Neural cell (in vitro differentiated cells): ENCODE data around the gene MACF1. TPM values are rescaled to one million over a fixed set of nuclear protein-coding genes. Genes with fewer than 3 reads are reported as not detected.

Source experiments
- H2AFZ ChIP-seq: fragments of 200-600, 300-800 bp; sonication (generic), shearing (Covaris generic); 2 replicates; pipeline ENCODE4 v1.6.0; 2014; ENCODE audit warnings: low read depth, mild to moderate bottlenecking, antibody characterized with exemption, low read length, moderate library complexity
- H3F3A ChIP-seq: fragments of 200-600 bp; shearing (Covaris generic); 2 replicates; pipeline ENCODE4 v1.6.1; 2016; ENCODE audit warnings: mild to moderate bottlenecking, moderate library complexity, mixed read lengths, antibody characterized with exemption, low read length; ENCODE audit not compliant: insufficient read depth, poor library complexity, severe bottlenecking
- H3K27ac ChIP-seq: fragments of 200-600, 300-800 bp; sonication (generic), shearing (Covaris generic); 2 replicates; pipeline ENCODE4 v1.5.1; 2014; ENCODE audit warnings: mild to moderate bottlenecking, low read length, moderate library complexity
- H3K27me3 ChIP-seq: fragments of 300-800, 200-600 bp; sonication (generic), shearing (Covaris generic); 2 replicates; pipeline ENCODE4 v1.6.0; 2014; ENCODE audit warnings: mild to moderate bottlenecking, low read depth, low read length, moderate library complexity; ENCODE audit not compliant: insufficient read depth
- H3K36me3 ChIP-seq: fragments of 300-800, 200-600 bp; sonication (generic), shearing (Covaris generic); 2 replicates; pipeline ENCODE4 v1.5.1; 2014; ENCODE audit warnings: mild to moderate bottlenecking, antibody characterized with exemption, low read length, moderate library complexity; ENCODE audit not compliant: insufficient read depth
- H3K4me2 ChIP-seq: fragments of 300-800, 200-600 bp; sonication (generic), shearing (Covaris generic); 2 replicates; pipeline ENCODE4 v1.6.0; 2014; ENCODE audit warnings: mild to moderate bottlenecking, low read length
- H3K4me3 ChIP-seq: fragments of 300-800, 200-600 bp; sonication (generic), shearing (Covaris generic); 2 replicates; pipeline ENCODE4 v1.5.1; 2014; ENCODE audit warnings: mild to moderate bottlenecking, low read length, moderate library complexity
- H3K79me2 ChIP-seq: fragments of 200-600 bp; shearing (Covaris generic); replicated peaks from 2 replicates; pipeline ENCODE4 v1.6.0; 2014; ENCODE audit warnings: mild to moderate bottlenecking, low read length, moderate library complexity; ENCODE audit not compliant: insufficient read depth
- H3K9ac ChIP-seq: fragments of 300-800, 200-600 bp; sonication (generic), shearing (Covaris generic); 2 replicates; pipeline ENCODE4 v1.6.1; 2016; ENCODE audit warnings: mild to moderate bottlenecking, low read length, mixed read lengths
- H3K9me2 ChIP-seq: fragments of 200-600 bp; shearing (Covaris generic); 2 replicates; pipeline ENCODE4 v1.6.1; 2016; ENCODE audit warnings: mild to moderate bottlenecking, low read length, mixed read lengths; ENCODE audit not compliant: insufficient read depth
- H3K9me3 ChIP-seq: fragments of 200-600, 300-800 bp; sonication (generic), shearing (Covaris generic); 2 replicates; pipeline ENCODE4 v1.6.1; 2016; ENCODE audit warnings: mild to moderate bottlenecking, mixed run types, low read length, moderate library complexity, mixed read lengths
- H4K20me1 ChIP-seq: fragments of 200-600 bp; shearing (Covaris generic); 2 replicates; pipeline ENCODE4 v1.6.1; 2016; ENCODE audit warnings: mild to moderate bottlenecking, mixed run types; ENCODE audit not compliant: insufficient read depth
- EP300 ChIP-seq: fragments of 450-650 bp; conservative IDR thresholded peaks from 2 replicates; pipeline ENCODE4 v1.6.1; 2014; ENCODE audit warnings: antibody characterized with exemption, mild to moderate bottlenecking, moderate library complexity; ENCODE audit not compliant: poor library complexity, severe bottlenecking
- EZH2 ChIP-seq: fragments of 200-600, 300-800 bp; shearing (Covaris generic), sonication (generic); IDR thresholded peaks from 2 replicates; pipeline ENCODE4 v1.6.1; 2014; ENCODE audit warnings: antibody characterized with exemption, low read length, borderline replicate concordance, mild to moderate bottlenecking; ENCODE audit not compliant: insufficient read depth, poor library complexity, severe bottlenecking
- MXI1 ChIP-seq: fragments of 450-650 bp; conservative IDR thresholded peaks from 2 replicates; pipeline ENCODE4 v1.6.1; 2014; ENCODE audit warnings: antibody characterized with exemption, mild to moderate bottlenecking; ENCODE audit not compliant: poor library complexity, severe bottlenecking
- POLR2AphosphoS5 ChIP-seq: IDR thresholded peaks from 2 replicates; pipeline ENCODE4 v1.6.1; 2012
- RAD21 ChIP-seq: fragments of 450-650 bp; conservative IDR thresholded peaks from 2 replicates; pipeline ENCODE4 v1.6.1; 2014; ENCODE audit warnings: antibody characterized with exemption, mild to moderate bottlenecking, moderate library complexity
- SMC3 ChIP-seq: fragments of 450-650 bp; conservative IDR thresholded peaks from 2 replicates; pipeline ENCODE4 v1.6.1; 2014; ENCODE audit warnings: antibody characterized with exemption, mild to moderate bottlenecking, moderate library complexity; ENCODE audit not compliant: poor library complexity
- TAF1 ChIP-seq: IDR thresholded peaks from 2 replicates; pipeline ENCODE4 v1.6.1; 2012; ENCODE audit warnings: low read depth
- polyA plus RNA-seq: library from polyadenylated mRNA; depleted of rRNA; stranded (reverse); fragments of >200 nt; gene quantifications from 2 replicates; pipeline ENCODE4 v1.2.3, GENCODE V29; 2014
- TF ChIP-seq, protein P1 (sequence below): fragments of 450-650 bp; IDR thresholded peaks from 2 replicates; pipeline ENCODE4 v1.5.1; 2014; ENCODE audit warnings: antibody characterized with exemption, mild to moderate bottlenecking, moderate library complexity; ENCODE audit not compliant: poor library complexity, severe bottlenecking
- TF ChIP-seq, protein P2 (sequence below): IDR thresholded peaks from 2 replicates; pipeline ENCODE4 v1.6.1; 2012; ENCODE audit warnings: borderline replicate concordance

The MACF1 gene
- polyA plus RNA-seq, 1 donor from 2014 or later = 176 TPM

DNA sequence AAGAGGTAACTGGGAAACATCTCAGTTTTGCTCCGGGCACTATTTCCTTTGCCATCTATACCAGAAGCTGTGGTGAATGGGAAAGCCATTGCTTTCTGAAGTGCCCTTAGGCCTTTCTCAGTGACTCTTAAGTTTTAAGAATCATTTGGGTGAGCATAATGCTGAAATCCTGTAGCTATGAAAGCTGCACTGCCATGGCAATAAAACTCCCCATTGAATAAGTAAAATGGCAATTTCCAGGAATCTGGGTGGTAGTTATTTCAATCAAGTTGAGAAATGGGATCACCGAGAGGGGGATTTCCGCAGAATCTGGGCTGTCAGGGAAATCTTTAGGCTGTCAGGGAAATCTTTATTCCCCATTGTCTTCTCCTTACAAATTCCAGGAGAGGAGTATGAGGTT, 26.8 kb upstream of the MACF1 start:
- no peaks in the 10 kb centered on the region for H3K9me2 ChIP-seq
- no peak overlapping the region for H3K9ac ChIP-seq
- H4K20me1 ChIP-seq = peaks cover 9% of the 10 kb centered on the region
- no peaks in the 10 kb centered on the region for H3K9me3 ChIP-seq
- no peak overlapping the region for H3K4me3 ChIP-seq
- no peaks in the 10 kb centered on the region for H3K27me3 ChIP-seq
- H3K4me2 ChIP-seq = no peak overlapping the region
- H3K27ac ChIP-seq = no peak overlapping the region
- TF ChIP-seq EP300 = no peak
- TF ChIP-seq EZH2 = no peak
- TF ChIP-seq, protein P1, sequence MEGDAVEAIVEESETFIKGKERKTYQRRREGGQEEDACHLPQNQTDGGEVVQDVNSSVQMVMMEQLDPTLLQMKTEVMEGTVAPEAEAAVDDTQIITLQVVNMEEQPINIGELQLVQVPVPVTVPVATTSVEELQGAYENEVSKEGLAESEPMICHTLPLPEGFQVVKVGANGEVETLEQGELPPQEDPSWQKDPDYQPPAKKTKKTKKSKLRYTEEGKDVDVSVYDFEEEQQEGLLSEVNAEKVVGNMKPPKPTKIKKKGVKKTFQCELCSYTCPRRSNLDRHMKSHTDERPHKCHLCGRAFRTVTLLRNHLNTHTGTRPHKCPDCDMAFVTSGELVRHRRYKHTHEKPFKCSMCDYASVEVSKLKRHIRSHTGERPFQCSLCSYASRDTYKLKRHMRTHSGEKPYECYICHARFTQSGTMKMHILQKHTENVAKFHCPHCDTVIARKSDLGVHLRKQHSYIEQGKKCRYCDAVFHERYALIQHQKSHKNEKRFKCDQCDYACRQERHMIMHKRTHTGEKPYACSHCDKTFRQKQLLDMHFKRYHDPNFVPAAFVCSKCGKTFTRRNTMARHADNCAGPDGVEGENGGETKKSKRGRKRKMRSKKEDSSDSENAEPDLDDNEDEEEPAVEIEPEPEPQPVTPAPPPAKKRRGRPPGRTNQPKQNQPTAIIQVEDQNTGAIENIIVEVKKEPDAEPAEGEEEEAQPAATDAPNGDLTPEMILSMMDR = no peak
- TF ChIP-seq TAF1 = no peak
- no peak for TF ChIP-seq POLR2AphosphoS5
- TF ChIP-seq, protein P2, sequence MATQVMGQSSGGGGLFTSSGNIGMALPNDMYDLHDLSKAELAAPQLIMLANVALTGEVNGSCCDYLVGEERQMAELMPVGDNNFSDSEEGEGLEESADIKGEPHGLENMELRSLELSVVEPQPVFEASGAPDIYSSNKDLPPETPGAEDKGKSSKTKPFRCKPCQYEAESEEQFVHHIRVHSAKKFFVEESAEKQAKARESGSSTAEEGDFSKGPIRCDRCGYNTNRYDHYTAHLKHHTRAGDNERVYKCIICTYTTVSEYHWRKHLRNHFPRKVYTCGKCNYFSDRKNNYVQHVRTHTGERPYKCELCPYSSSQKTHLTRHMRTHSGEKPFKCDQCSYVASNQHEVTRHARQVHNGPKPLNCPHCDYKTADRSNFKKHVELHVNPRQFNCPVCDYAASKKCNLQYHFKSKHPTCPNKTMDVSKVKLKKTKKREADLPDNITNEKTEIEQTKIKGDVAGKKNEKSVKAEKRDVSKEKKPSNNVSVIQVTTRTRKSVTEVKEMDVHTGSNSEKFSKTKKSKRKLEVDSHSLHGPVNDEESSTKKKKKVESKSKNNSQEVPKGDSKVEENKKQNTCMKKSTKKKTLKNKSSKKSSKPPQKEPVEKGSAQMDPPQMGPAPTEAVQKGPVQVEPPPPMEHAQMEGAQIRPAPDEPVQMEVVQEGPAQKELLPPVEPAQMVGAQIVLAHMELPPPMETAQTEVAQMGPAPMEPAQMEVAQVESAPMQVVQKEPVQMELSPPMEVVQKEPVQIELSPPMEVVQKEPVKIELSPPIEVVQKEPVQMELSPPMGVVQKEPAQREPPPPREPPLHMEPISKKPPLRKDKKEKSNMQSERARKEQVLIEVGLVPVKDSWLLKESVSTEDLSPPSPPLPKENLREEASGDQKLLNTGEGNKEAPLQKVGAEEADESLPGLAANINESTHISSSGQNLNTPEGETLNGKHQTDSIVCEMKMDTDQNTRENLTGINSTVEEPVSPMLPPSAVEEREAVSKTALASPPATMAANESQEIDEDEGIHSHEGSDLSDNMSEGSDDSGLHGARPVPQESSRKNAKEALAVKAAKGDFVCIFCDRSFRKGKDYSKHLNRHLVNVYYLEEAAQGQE = no peak
- TF ChIP-seq MXI1 = no peak
- no peak for TF ChIP-seq RAD21
- no peak for TF ChIP-seq SMC3
- peaks cover 26% of the 10 kb centered on the region for H3K79me2 ChIP-seq
- no peaks in the 10 kb centered on the region for H3F3A ChIP-seq
- no peak overlapping the region for H2AFZ ChIP-seq
- peaks cover 4% of the 10 kb centered on the region for H3K36me3 ChIP-seq

- Histone ChIP-seq H3K27me3 (no peaks in the 10 kb centered on the region), H3K4me2 (no peak overlapping the region), H3F3A (no peaks in the 10 kb centered on the region), H3K27ac (no peak overlapping the region), H3K79me2 (peaks cover 34% of the 10 kb centered on the region), H3K9me3 (no peaks in the 10 kb centered on the region), H3K9ac (no peak overlapping the region), H3K9me2 (no peaks in the 10 kb centered on the region), H4K20me1 (peaks cover 9% of the 10 kb centered on the region), H2AFZ (no peak overlapping the region), H3K36me3 (peaks cover 4% of the 10 kb centered on the region), H3K4me3 (no peak overlapping the region)
- TF ChIP-seq SMC3 = no peak
- TF ChIP-seq, protein P2 = no peak
Measured at GRCh38 chr1:39178541-39179431, 25.7 kb upstream of the MACF1 start.
